ENCODE measurements around the gene SLC7A6. TPM values are rescaled to one million over a fixed set of nuclear protein-coding genes. Genes with fewer than 3 reads are reported as not detected.

The SLC7A6 gene
- total and polyA plus RNA-seq, 2 of the 13 experiments (the other 11 are each of a cell fraction or from before 2014, with no cell fraction given), result 35.8 to 70.8 TPM

DNA sequence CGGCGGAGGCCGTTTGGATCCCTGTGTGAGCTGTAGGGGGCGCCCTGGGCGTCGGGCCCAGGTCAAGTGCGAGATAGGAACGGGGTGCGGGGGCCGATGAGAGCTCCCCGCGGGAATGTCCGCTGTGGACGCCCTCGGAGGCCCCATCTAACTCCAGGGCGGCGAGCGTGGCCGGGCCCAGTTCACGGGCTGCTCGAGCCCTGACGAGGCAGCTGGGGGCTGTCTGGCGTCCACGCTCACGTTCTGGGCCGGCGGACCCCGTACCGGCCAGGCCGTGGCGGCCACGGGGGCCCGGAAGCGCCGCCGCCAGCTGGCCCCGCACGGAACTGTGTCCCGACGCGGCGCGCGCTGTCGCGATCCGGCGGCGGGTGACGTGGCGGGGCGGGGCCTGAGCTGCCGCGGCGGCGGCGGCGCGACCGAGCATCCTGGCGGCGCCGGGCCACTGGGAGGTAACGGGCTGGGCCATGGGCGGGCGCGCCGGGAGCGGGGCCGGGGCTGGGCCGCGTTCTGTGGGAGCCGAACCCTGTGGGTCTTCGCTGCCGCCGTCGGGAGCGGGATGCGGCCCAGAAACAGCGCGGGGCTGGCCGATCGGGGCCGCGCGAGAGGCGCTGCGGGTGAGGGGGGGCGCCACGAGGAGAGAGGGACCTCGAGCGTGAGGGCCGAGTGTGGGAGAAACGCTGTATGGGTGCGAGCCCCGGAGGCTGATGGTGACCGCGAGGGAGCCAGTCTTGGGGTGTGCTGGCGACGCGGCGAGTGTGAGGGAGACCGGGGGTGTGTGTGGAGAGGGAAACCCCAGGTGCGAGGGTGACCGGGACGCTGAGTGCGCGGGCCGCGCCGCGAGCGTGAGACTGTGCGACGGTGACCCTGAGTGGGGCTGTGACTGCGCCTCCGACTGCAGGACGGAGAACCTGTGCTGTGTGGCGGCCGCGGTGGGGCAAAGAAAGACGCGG lies at the start of gene SLC7A6 (continued):
- TF ChIP-seq, protein P1, sequence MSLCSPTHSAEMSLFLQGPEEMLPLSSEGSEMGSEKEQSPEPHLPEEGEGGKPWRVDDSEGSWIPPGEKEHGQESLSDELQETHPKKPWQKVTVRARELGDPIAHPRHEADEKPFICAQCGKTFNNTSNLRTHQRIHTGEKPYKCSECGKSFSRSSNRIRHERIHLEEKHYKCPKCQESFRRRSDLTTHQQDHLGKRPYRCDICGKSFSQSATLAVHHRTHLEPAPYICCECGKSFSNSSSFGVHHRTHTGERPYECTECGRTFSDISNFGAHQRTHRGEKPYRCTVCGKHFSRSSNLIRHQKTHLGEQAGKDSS (CRISPR knock-in tag; IDR thresholded peaks at IDR 0.05; ENCODE audit: borderline replicate concordance, low read depth), result peak; percentile 64
- TF ChIP-seq ZNF589 (CRISPR knock-in tag; conservative IDR thresholded peaks at IDR 0.05), result no peak; the same call in 1 of the 2 replicates
- TF ChIP-seq ZNF784 (CRISPR knock-in tag; IDR thresholded peaks at IDR 0.05; ENCODE audit: borderline replicate concordance), result no peak; the same call in 1 of the 2 replicates
- 0 out of 2 replicates have a peak, but pooled peaks have one; percentile 1 for TF ChIP-seq BHLHE40 (IDR thresholded peaks at IDR 0.05; ENCODE audit: low read length)
- peak; percentile 78 for TF ChIP-seq RBM39 (IDR thresholded peaks at IDR 0.05; ENCODE audit: low read depth, low read length, poor library complexity, severe bottlenecking)
- TF ChIP-seq ZBTB42 (CRISPR knock-in tag; IDR thresholded peaks at IDR 0.05), result 0 out of 2 replicates have a peak, but pooled peaks have one; percentile 12
- peak; percentile 67 for TF ChIP-seq ZNF768 (CRISPR knock-in tag; IDR thresholded peaks at IDR 0.05)
- peak; percentile 80; the same call in 1 of the 2 replicates for TF ChIP-seq ZNF747 (CRISPR knock-in tag; IDR thresholded peaks at IDR 0.05; ENCODE audit: borderline replicate concordance)
- TF ChIP-seq, protein P2, sequence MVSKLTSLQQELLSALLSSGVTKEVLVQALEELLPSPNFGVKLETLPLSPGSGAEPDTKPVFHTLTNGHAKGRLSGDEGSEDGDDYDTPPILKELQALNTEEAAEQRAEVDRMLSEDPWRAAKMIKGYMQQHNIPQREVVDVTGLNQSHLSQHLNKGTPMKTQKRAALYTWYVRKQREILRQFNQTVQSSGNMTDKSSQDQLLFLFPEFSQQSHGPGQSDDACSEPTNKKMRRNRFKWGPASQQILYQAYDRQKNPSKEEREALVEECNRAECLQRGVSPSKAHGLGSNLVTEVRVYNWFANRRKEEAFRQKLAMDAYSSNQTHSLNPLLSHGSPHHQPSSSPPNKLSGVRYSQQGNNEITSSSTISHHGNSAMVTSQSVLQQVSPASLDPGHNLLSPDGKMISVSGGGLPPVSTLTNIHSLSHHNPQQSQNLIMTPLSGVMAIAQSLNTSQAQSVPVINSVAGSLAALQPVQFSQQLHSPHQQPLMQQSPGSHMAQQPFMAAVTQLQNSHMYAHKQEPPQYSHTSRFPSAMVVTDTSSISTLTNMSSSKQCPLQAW (CRISPR knock-in tag; IDR thresholded peaks at IDR 0.05), result peak; percentile 56; the same call in 1 of the 2 replicates
- TF ChIP-seq CBX1 (IDR thresholded peaks at IDR 0.05; ENCODE audit: low read depth), result no peak
- TF ChIP-seq BCL6 (CRISPR knock-in tag; IDR thresholded peaks at IDR 0.05), result peak; percentile 85
- no peak for TF ChIP-seq CBX2 (IDR thresholded peaks at IDR 0.05; ENCODE audit: low read depth, low read length)
- no peak for TF ChIP-seq CBX2 (CRISPR knock-in tag; IDR thresholded peaks at IDR 0.05; ENCODE audit: low read depth)
- TF ChIP-seq, protein P3, sequence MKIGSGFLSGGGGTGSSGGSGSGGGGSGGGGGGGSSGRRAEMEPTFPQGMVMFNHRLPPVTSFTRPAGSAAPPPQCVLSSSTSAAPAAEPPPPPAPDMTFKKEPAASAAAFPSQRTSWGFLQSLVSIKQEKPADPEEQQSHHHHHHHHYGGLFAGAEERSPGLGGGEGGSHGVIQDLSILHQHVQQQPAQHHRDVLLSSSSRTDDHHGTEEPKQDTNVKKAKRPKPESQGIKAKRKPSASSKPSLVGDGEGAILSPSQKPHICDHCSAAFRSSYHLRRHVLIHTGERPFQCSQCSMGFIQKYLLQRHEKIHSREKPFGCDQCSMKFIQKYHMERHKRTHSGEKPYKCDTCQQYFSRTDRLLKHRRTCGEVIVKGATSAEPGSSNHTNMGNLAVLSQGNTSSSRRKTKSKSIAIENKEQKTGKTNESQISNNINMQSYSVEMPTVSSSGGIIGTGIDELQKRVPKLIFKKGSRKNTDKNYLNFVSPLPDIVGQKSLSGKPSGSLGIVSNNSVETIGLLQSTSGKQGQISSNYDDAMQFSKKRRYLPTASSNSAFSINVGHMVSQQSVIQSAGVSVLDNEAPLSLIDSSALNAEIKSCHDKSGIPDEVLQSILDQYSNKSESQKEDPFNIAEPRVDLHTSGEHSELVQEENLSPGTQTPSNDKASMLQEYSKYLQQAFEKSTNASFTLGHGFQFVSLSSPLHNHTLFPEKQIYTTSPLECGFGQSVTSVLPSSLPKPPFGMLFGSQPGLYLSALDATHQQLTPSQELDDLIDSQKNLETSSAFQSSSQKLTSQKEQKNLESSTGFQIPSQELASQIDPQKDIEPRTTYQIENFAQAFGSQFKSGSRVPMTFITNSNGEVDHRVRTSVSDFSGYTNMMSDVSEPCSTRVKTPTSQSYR (CRISPR knock-in tag; IDR thresholded peaks at IDR 0.05; ENCODE audit: borderline replicate concordance), result no peak
- peak; percentile 25; the same call in 1 of the 2 replicates for TF ChIP-seq DMAP1 (CRISPR knock-in tag; IDR thresholded peaks at IDR 0.05)
- TF ChIP-seq, protein P4, sequence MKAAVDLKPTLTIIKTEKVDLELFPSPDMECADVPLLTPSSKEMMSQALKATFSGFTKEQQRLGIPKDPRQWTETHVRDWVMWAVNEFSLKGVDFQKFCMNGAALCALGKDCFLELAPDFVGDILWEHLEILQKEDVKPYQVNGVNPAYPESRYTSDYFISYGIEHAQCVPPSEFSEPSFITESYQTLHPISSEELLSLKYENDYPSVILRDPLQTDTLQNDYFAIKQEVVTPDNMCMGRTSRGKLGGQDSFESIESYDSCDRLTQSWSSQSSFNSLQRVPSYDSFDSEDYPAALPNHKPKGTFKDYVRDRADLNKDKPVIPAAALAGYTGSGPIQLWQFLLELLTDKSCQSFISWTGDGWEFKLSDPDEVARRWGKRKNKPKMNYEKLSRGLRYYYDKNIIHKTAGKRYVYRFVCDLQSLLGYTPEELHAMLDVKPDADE (CRISPR knock-in tag; IDR thresholded peaks at IDR 0.05), result 0 out of 2 replicates have a peak, but pooled peaks have one; percentile 22
- TF ChIP-seq ZNF484 (CRISPR knock-in tag; IDR thresholded peaks at IDR 0.05; ENCODE audit: borderline replicate concordance, low read depth), result 0 out of 2 replicates have a peak, but pooled peaks have one; percentile 87
- peak; percentile 83; the same call in 1 of the 2 replicates for TF ChIP-seq ZNF83 (CRISPR knock-in tag; IDR thresholded peaks at IDR 0.05; ENCODE audit: borderline replicate concordance)
